Fibroblast of pulmonary artery (primary cell): ENCODE results near the gene KIAA1755.

Experiments
- DNase-seq: peaks from one replicate; pipeline ENCODE4 v3.0.0-alpha.2; 2010; ENCODE audit warnings: low read depth
- H3K4me3 ChIP-seq: replicated peaks from 2 replicates; pipeline ENCODE4 v1.5.1; 2011; ENCODE audit warnings: low read depth, mild to moderate bottlenecking, control low read depth, low read length, moderate library complexity
- CTCF ChIP-seq: IDR thresholded peaks from 2 replicates; pipeline ENCODE4 v1.5.1; 2011; ENCODE audit warnings: mild to moderate bottlenecking, control low read depth, low read length, inconsistent platforms; ENCODE audit errors: missing control alignments

KIAA1755 gene

GRCh38 chr20:38192323-38192885 lies 68.1 kb downstream of the KIAA1755 start:
- no peak for TF ChIP-seq CTCF
- DNase-seq: no peak
- no peak overlapping the region for H3K4me3 ChIP-seq

GRCh38 chr20:38191654-38192053 lies 68.9 kb downstream of the KIAA1755 start:
- DNase-seq: no peak
- no peak overlapping the region for H3K4me3 ChIP-seq
- no peak for TF ChIP-seq CTCF

DNA sequence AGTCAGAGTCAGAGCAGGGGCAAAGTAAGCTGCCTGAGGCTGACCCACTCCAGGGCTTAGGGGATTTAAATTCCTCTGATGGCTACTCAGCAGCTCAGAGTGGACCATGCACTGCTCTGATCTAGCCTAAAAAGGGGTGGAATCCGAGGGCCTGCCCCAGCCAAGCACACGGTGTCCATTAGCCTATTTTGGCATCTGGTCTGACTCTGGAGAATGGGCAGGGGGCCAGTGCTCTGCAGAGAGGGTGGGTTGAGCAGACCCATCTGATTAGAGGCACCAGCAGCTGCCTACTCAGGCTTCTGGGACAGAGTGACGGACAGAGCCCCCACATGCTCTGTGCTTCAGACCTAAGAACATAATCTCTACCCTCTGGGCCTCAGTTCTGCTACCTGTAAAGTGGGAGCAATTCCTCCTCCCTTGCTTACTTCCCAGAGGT lies 69.6 kb downstream of the KIAA1755 start:
- no peak for DNase-seq
- TF ChIP-seq CTCF: no peak
- H3K4me3 ChIP-seq: no peak overlapping the region

DNA sequence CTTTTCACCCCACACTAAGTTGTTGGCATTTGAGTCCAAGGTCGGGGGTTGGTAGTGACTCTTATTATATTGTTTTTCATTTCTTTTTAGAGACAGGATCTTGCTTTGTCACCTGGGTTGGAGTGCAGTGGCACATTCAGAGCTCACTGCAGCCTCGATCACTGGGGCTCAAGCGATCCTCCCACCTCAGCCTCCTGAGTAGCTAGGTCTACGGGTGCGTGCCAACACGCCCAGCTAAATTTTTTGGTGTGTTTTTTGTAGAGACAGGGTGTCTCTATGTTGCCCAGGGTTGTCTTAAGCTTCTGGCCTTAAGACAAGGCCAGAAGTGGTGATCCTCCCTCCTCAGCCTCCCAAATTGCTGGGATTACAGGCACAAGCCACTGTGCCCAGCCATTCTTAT lies 70.4 kb downstream of the KIAA1755 start:
- DNase-seq: no peak
- no peak for TF ChIP-seq CTCF
- H3K4me3 ChIP-seq: no peak overlapping the region

DNA sequence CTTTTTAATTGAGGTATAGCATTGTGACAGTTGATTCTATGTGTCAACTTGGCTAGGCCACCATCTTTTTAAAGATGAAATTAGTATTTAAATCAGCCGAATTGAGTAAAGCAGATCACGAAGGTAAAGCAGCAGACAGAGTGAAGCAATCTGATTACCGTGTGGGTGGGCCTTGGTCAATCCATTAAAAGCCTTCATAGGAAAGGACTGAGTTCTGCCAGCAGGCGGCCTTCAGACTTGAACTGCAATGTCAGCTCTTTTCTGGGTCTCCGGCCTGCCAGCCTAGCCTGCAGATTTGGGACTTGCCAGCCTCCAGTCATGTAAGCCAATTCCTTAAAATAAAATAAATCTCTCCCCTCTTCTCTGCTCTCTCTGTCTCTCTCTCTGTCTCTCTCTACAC lies 73.0 kb downstream of the KIAA1755 start:
- DNase-seq: no peak

GRCh38 chr20:38186788-38187221 lies 73.7 kb downstream of the KIAA1755 start:
- H3K4me3 ChIP-seq: no peak overlapping the region
- DNase-seq: peak; percentile 46
- no peak for TF ChIP-seq CTCF

More for the DNA sequence above, 73.0 kb downstream of the KIAA1755 start:
- H3K4me3 ChIP-seq: no peak overlapping the region
- TF ChIP-seq CTCF: peak; percentile 16

- no peak for DNase-seq
- TF ChIP-seq CTCF: no peak
- H3K4me3 ChIP-seq: no peak overlapping the region
Observed at GRCh38 chr20:38184101-38184500, 76.4 kb downstream of the KIAA1755 start.
